ENCODE results near the gene KLK1. TPM values are rescaled to one million over a fixed set of nuclear protein-coding genes. Genes with fewer than 3 reads are reported as not detected.

KLK1 gene
- total and polyA plus RNA-seq, 2 of the 13 experiments (the other 11 are each of a cell fraction or from before 2014, with no cell fraction given), result not detected

- no peak for TF ChIP-seq ZNF496 (CRISPR knock-in tag; IDR thresholded peaks at IDR 0.05; ENCODE audit: insufficient replicate concordance)
- TF ChIP-seq SIX1 (CRISPR knock-in tag; IDR thresholded peaks at IDR 0.05; ENCODE audit: borderline replicate concordance), result no peak
- TF ChIP-seq MZF1 (CRISPR knock-in tag; IDR thresholded peaks at IDR 0.05; ENCODE audit: borderline replicate concordance), result no peak
- TF ChIP-seq ZBTB49 (CRISPR knock-in tag; IDR thresholded peaks at IDR 0.05; ENCODE audit: borderline replicate concordance), result no peak
- no peak for TF ChIP-seq ZNF329 (CRISPR knock-in tag; IDR thresholded peaks at IDR 0.05; ENCODE audit: low read depth)
- TF ChIP-seq FOXM1 (CRISPR knock-in tag; IDR thresholded peaks at IDR 0.05), result no peak
- no peak for TF ChIP-seq SNAPC4 (CRISPR knock-in tag; IDR thresholded peaks at IDR 0.05)
- TF ChIP-seq XRCC5 (optimal IDR thresholded peaks at IDR 0.05; ENCODE audit: low read length), result peak; percentile 1
- no peak for TF ChIP-seq SRF (IDR thresholded peaks at IDR 0.05; ENCODE audit: low read depth, low read length)
- TF ChIP-seq MBD4 (IDR thresholded peaks at IDR 0.05; ENCODE audit: borderline replicate concordance, low read length), result peak; percentile 24; the same call in 1 of the 2 replicates
- TF ChIP-seq POLR2A (IDR thresholded peaks at IDR 0.05; ENCODE audit: insufficient read depth in 1 of 2, low read depth in 2 of 2, low read length in 2 of 2), result peak; percentile 27 to 54; a peak in 1 of 4 replicates
- TF ChIP-seq ZNF564 (CRISPR knock-in tag; IDR thresholded peaks at IDR 0.05), result no peak
- TF ChIP-seq ZFYVE20 (CRISPR knock-in tag; IDR thresholded peaks at IDR 0.05; ENCODE audit: borderline replicate concordance, low read depth), result 0 out of 2 replicates have a peak, but pooled peaks have one; percentile 46
These were observed 29.3 kb downstream of the KLK1 start (continued) for GRCh38 chr19:50794074-50794875.

Data from HepG2 (cell line).